A549 (cell line): ENCODE measurements around the gene EP400. TPM values are rescaled to one million over a fixed set of nuclear protein-coding genes. Genes with fewer than 3 reads are reported as not detected.

Source experiments
- ATAC-seq, 2 experiments: fragments of 200-7000 bp in 1 of 2; fragments of >200 bp in 1 of 2; cut with Nextera tagmentation in 1 of 2; cut with Tn5 transposase in 1 of 2; 3 replicates each; pipeline versions ENCODE4 v1.8.0 to v1.9.1; 2018 to 2020; ENCODE audit warnings: mild to moderate bottlenecking in 1 of 2, moderate library complexity in 1 of 2
- CTCF ChIA-PET: fragments of 300-600 bp; sonication (Branson Sonifier 250); formaldehyde crosslinking; extraction: SDS; loops from one replicate; lab custom pipeline; 2021; ENCODE audit warnings: antibody characterized with exemption, inconsistent platforms; lab: Yijun Ruan, JAX
- POLR2A ChIA-PET: fragments of 350-600 bp; formaldehyde crosslinking; extraction: SDS; loops from one replicate; lab custom pipeline; 2021; ENCODE audit warnings: antibody characterized with exemption, inconsistent platforms; lab: Yijun Ruan, JAX
- DNase-seq, 2 experiments: peaks; one replicate each; pipeline versions ENCODE4 v3.0.0 to v3.0.0-alpha.2; 2011 to 2016; ENCODE audit warnings: low read depth in 1 of 2, low spot score in 1 of 2
- FAIRE-seq: peaks from 2 replicates; lab custom pipeline; 2011; peaks lifted over from hg19 to GRCh38; lab: Jason Lieb, UNC
- H3K27ac ChIP-seq, 2 experiments: fragments of >200 bp; sonication (Bioruptor Twin); formaldehyde crosslinking; 3 replicates each; pipeline ENCODE4 v1.5.1; 2016 to 2017
- H3K4me1 ChIP-seq: fragments of >200 bp; sonication (Bioruptor Twin); formaldehyde crosslinking; 3 replicates; pipeline ENCODE4 v1.6.1; 2016
- H3K4me2 ChIP-seq: fragments of >200 bp; sonication (Bioruptor Twin); formaldehyde crosslinking; 3 replicates; pipeline ENCODE4 v1.6.1; 2016
- H3K4me3 ChIP-seq: fragments of >200 bp; sonication (Bioruptor Twin); formaldehyde crosslinking; 3 replicates; pipeline ENCODE4 v1.5.1; 2016
- H3K9me3 ChIP-seq: fragments of >200 bp; sonication (Bioruptor Twin); formaldehyde crosslinking; 3 replicates; pipeline ENCODE4 v1.6.1; 2016
- BHLHE40 ChIP-seq: IDR thresholded peaks from 2 replicates; pipeline ENCODE4 v1.6.1; 2012; ENCODE audit warnings: low read depth, low read length, inconsistent platforms
- CBX8 ChIP-seq: fragments of 200-600 bp; sonication (generic); IDR thresholded peaks from 2 replicates; pipeline ENCODE4 v1.6.1; 2016
- EHMT2 ChIP-seq: fragments of 200-600 bp; sonication (generic); IDR thresholded peaks from 2 replicates; pipeline ENCODE4 v1.6.1; 2016; ENCODE audit warnings: antibody characterized with exemption, low read depth, mild to moderate bottlenecking, moderate library complexity
- EP300 ChIP-seq, 2 experiments: fragments of >200 bp; sonication (Bioruptor Twin); formaldehyde crosslinking; IDR thresholded peaks; 2 replicates in 1 of 2; 3 replicates in 1 of 2; pipeline ENCODE4 v1.6.1; 2016 to 2017
- FOSB ChIP-seq: fragments of 250-450 bp; sonication (Bioruptor Pico); IDR thresholded peaks from 2 replicates; pipeline ENCODE4 v1.5.0; 2020; ENCODE audit warnings: mild to moderate bottlenecking, moderate library complexity
- GATA3 ChIP-seq: IDR thresholded peaks from 2 replicates; pipeline ENCODE4 v1.6.1; 2012; ENCODE audit warnings: borderline replicate concordance
- HDAC2 ChIP-seq: fragments of 200-600 bp; sonication (generic); IDR thresholded peaks from 2 replicates; pipeline ENCODE4 v1.6.1; 2016
- HEYL ChIP-seq: fragments of 250-450 bp; sonication (Bioruptor Pico); IDR thresholded peaks from 2 replicates; pipeline ENCODE4 v1.8.0; 2021; ENCODE audit warnings: mild to moderate bottlenecking, moderate library complexity
- HOXB5 ChIP-seq: fragments of 250-450 bp; sonication (Bioruptor Pico); IDR thresholded peaks from 2 replicates; pipeline ENCODE4 v1.5.0; 2020; ENCODE audit warnings: mild to moderate bottlenecking, moderate library complexity
- JUNB ChIP-seq: fragments of >200 bp; sonication (Bioruptor Twin); formaldehyde crosslinking; IDR thresholded peaks from 2 replicates; pipeline ENCODE4 v1.6.1; 2016
- KDM1A ChIP-seq: fragments of 200-600 bp; sonication (generic); IDR thresholded peaks from 2 replicates; pipeline ENCODE4 v1.6.1; 2016; ENCODE audit warnings: low read depth, mild to moderate bottlenecking
- MYC ChIP-seq: IDR thresholded peaks from 2 replicates; pipeline ENCODE4 v1.6.1; 2012; ENCODE audit warnings: mild to moderate bottlenecking, inconsistent platforms, low read length, improper control_type of control experiment, borderline replicate concordance
- NFE2L2 ChIP-seq: fragments of 150-350 bp; conservative IDR thresholded peaks from 2 replicates; pipeline ENCODE4 v1.6.1; 2014; ENCODE audit warnings: low read length
- POLR2A ChIP-seq: IDR thresholded peaks from 2 replicates; pipeline ENCODE4 v1.6.1; 2012; ENCODE audit warnings: mild to moderate bottlenecking, low read length
- RARB ChIP-seq: fragments of 250-450 bp; sonication (Bioruptor Pico); IDR thresholded peaks from 2 replicates; pipeline ENCODE4 v1.8.0; 2021; ENCODE audit warnings: mild to moderate bottlenecking, moderate library complexity
- RCOR1 ChIP-seq: fragments of 150-350 bp; IDR thresholded peaks from 2 replicates; pipeline ENCODE4 v1.6.1; 2014; ENCODE audit warnings: antibody characterized with exemption, low read length, low read depth
- RFX5 ChIP-seq: fragments of 450-650 bp; IDR thresholded peaks from 2 replicates; pipeline ENCODE4 v1.7.1; 2014; ENCODE audit warnings: antibody characterized with exemption, mild to moderate bottlenecking, moderate library complexity
- SMC3 ChIP-seq: fragments of >200 bp; sonication (Bioruptor Twin); formaldehyde crosslinking; IDR thresholded peaks from 3 replicates; pipeline ENCODE4 v1.6.1; 2018; ENCODE audit warnings: inconsistent platforms
- SREBF2 ChIP-seq: fragments of 450-650 bp; IDR thresholded peaks from 2 replicates; pipeline ENCODE4 v1.6.1; 2014; ENCODE audit warnings: mild to moderate bottlenecking, moderate library complexity
- ZFP36 ChIP-seq: fragments of 450-650 bp; IDR thresholded peaks from 2 replicates; pipeline ENCODE4 v1.6.1; 2014; ENCODE audit warnings: borderline replicate concordance; ENCODE audit not compliant: partially characterized antibody
- ZNF302 ChIP-seq: fragments of 250-450 bp; sonication (Bioruptor Pico); IDR thresholded peaks from 2 replicates; pipeline ENCODE4 v1.9.0; 2021; ENCODE audit warnings: inconsistent platforms, mild to moderate bottlenecking, moderate library complexity
- whole genome bisulfite sequencing: methylation state at CpG from one replicate; pipeline ENCODE4 v1.1.6; 2017; ENCODE audit errors: missing lambda C conversion rate; 5-methylcytosine and 5-hydroxymethylcytosine counted together
- polyA plus RNA-seq, 4 experiments: library from polyadenylated mRNA; depleted of rRNA in 3 of 4; stranded (reverse); fragments of >200 nt; fragmentation: RNase III in 1 of 4; extraction: RNeasy Plus Mini Kit Qiagen cat#74134 plus additional on column Dnase treatment in 1 of 4; gene quantifications; 2 replicates in 3 of 4; 3 replicates in 1 of 4; pipeline ENCODE4 v1.2.3, GENCODE V29; 2011 to 2017
- TF ChIP-seq, protein P1 (sequence below): IDR thresholded peaks from 2 replicates; pipeline ENCODE4 v1.6.1; 2012
- TF ChIP-seq, protein P2 (sequence below): fragments of 200-600 bp; sonication (generic); IDR thresholded peaks from 2 replicates; pipeline ENCODE4 v1.6.1; 2016; ENCODE audit warnings: antibody characterized with exemption, mild to moderate bottlenecking, moderate library complexity
- TF ChIP-seq, protein P3 (sequence below): fragments of 250-450 bp; sonication (Bioruptor Pico); IDR thresholded peaks from 2 replicates; pipeline ENCODE4 v1.5.0; 2021; ENCODE audit warnings: mild to moderate bottlenecking, moderate library complexity, borderline replicate concordance

Gene EP400
- polyA plus RNA-seq, 2 of the 4 experiments (the other 2 are of a cell fraction) = 9.7 to 15.2 TPM

DNA sequence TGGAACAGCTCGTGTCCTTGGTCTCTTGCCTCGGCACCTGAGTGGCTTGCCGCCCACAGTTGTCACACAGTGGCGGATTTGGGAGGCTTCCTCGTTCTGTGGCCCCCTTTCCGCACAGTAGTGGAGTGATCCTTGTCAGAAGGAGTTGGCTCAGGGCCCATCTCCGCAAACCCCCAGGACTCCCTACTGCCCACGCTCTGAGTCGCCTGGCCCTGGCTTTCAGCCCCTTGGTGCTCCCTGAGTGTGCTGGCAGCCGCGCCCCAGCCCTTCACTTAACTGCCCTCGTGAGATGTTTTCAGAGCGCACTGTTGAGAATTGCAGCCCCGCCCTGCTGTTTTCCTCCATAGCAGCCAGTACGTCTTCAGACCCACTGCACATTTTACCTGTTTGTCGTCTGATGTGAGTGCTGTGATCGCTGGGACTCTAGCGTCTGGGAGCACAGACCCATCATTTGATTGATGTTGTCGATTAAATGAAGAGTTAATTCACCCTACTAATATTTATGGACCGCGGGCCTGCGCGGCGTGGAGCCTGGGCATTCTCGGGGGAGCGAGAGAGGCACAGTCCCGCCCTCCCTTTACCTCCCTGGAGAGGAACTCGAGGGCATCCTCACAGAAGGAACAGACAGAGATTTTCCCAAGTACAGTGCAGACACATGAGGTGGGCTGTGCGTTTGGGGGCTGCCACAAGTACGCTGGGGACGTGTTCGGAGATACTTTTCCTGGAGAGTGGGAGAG is 102.6 kb downstream of the EP400 start:
- no peak overlapping the region for H3K4me3 ChIP-seq
- ATAC-seq (peak in 1 of 2 experiments; percentile 28; a peak in 1 of 6 replicates), FAIRE-seq (no peak)

DNA sequence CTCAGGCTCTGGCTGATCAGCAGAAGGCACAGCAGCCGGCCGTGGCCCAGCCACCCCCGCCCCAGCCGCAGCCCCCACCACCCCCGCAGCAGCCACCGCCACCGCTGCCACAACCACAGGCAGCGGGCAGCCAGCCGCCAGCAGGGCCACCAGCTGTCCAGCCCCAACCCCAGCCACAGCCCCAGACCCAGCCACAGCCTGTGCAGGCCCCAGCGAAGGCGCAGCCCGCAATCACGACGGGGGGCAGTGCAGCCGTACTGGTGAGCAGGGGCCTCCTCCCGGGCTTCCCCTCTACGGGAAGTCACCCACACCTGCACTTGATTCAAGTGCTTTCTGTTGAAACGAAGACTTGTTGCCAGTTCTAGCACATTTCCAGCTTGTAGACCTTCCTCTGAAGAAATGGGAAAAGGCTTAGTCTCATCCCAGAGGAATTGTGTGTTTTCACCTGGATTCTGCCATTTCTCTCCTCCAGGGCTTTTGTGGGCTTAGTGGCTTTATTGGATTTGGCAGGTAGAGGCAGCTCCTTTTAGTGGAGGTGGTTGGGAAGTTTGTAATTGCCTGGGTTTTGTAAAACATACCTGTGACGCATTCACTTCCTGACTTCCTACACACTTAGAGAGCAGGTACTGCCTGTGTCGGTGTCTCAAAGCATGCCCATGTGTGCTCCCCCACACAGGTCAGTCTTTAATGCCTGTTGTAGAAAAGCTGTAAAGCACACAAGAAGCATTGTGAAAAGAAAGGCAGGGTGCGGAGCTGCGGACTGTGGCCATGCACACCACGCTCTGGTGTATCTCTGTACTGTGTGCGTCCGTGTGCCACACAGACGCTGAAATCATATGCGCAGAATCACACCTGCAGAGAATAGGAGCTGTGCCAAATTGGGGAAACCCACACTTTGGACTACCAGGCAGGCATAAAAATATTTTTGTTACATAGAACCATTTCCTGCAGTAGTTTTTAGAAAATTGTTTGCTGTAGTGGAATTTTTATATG is 103.9 kb downstream of the EP400 start:
- CTCF ChIA-PET = interaction anchor here (0.9 to 2.0 kb wide), 3 partner anchors 37 to 218 kb away, joined by 3 to 4 read pairs (median 4); no protein-coding TSS in a partner anchor
- no peak for FAIRE-seq
- Histone ChIP-seq H3K9me3 (no peaks in the 10 kb centered on the region), H3K4me1 (no peaks in the 10 kb centered on the region), H3K4me2 (no peak overlapping the region), H3K27ac (no peak overlapping the region), H3K4me3 (no peak overlapping the region)
- POLR2A ChIA-PET = no interaction called here
- no peak for ATAC-seq
- WGBS = 96% methylated on average over 19 of the region's 27 CpGs
- DNase-seq = no peak
- TF ChIP-seq MYC (no peak), SMC3 (no peak), EHMT2 (no peak), NFE2L2 (no peak), HOXB5 (no peak), HEYL (CRISPR knock-in tag) (no peak)

More for the DNA sequence above, 102.6 kb downstream of the EP400 start:
- Histone ChIP-seq H3K9me3 (no peaks in the 10 kb centered on the region), H3K27ac (no peak overlapping the region), H3K4me2 (no peak overlapping the region), H3K4me1 (no peaks in the 10 kb centered on the region)
- ChIA-PET POLR2A (no interaction called here), CTCF (interaction anchor here (0.7 to 2.0 kb wide), 5 partner anchors 9 to 362 kb away, joined by 3 to 4 read pairs (median 3); no protein-coding TSS in a partner anchor)
- DNase-seq = no peak
- TF ChIP-seq ZFP36 (no peak), BHLHE40 (no peak), SREBF2 (no peak), GATA3 (no peak), RARB (CRISPR knock-in tag) (no peak), CBX8 (no peak), RCOR1 (no peak), KDM1A (no peak), HDAC2 (no peak), MYC (no peak), EP300 (IDR thresholded peaks at IDR 0.05) (no peak), JUNB (no peak), POLR2A (no peak), RFX5 (no peak), ZNF302 (CRISPR knock-in tag) (no peak), FOSB (CRISPR knock-in tag) (no peak)
- TF ChIP-seq, protein P1, sequence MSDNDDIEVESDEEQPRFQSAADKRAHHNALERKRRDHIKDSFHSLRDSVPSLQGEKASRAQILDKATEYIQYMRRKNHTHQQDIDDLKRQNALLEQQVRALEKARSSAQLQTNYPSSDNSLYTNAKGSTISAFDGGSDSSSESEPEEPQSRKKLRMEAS = no peak
- TF ChIP-seq, protein P2, sequence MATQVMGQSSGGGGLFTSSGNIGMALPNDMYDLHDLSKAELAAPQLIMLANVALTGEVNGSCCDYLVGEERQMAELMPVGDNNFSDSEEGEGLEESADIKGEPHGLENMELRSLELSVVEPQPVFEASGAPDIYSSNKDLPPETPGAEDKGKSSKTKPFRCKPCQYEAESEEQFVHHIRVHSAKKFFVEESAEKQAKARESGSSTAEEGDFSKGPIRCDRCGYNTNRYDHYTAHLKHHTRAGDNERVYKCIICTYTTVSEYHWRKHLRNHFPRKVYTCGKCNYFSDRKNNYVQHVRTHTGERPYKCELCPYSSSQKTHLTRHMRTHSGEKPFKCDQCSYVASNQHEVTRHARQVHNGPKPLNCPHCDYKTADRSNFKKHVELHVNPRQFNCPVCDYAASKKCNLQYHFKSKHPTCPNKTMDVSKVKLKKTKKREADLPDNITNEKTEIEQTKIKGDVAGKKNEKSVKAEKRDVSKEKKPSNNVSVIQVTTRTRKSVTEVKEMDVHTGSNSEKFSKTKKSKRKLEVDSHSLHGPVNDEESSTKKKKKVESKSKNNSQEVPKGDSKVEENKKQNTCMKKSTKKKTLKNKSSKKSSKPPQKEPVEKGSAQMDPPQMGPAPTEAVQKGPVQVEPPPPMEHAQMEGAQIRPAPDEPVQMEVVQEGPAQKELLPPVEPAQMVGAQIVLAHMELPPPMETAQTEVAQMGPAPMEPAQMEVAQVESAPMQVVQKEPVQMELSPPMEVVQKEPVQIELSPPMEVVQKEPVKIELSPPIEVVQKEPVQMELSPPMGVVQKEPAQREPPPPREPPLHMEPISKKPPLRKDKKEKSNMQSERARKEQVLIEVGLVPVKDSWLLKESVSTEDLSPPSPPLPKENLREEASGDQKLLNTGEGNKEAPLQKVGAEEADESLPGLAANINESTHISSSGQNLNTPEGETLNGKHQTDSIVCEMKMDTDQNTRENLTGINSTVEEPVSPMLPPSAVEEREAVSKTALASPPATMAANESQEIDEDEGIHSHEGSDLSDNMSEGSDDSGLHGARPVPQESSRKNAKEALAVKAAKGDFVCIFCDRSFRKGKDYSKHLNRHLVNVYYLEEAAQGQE = no peak
- TF ChIP-seq, protein P3, sequence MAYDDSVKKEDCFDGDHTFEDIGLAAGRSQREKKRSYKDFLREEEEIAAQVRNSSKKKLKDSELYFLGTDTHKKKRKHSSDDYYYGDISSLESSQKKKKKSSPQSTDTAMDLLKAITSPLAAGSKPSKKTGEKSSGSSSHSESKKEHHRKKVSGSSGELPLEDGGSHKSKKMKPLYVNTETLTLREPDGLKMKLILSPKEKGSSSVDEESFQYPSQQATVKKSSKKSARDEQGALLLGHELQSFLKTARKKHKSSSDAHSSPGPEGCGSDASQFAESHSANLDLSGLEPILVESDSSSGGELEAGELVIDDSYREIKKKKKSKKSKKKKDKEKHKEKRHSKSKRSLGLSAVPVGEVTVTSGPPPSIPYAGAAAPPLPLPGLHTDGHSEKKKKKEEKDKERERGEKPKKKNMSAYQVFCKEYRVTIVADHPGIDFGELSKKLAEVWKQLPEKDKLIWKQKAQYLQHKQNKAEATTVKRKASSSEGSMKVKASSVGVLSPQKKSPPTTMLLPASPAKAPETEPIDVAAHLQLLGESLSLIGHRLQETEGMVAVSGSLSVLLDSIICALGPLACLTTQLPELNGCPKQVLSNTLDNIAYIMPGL = no peak
- WGBS = 89% methylated on average over 32 of the region's 32 CpGs
